Neural cell (in vitro differentiated cells): ENCODE data around the gene EXOC4. TPM values are rescaled to one million over a fixed set of nuclear protein-coding genes. Genes with fewer than 3 reads are reported as not detected.

ENCODE experiments used
- H2AFZ ChIP-seq: fragments of 200-600, 300-800 bp; sonication (generic), shearing (Covaris generic); 2 replicates; pipeline ENCODE4 v1.6.0; 2014; ENCODE audit warnings: low read depth, mild to moderate bottlenecking, antibody characterized with exemption, low read length, moderate library complexity
- H3F3A ChIP-seq: fragments of 200-600 bp; shearing (Covaris generic); 2 replicates; pipeline ENCODE4 v1.6.1; 2016; ENCODE audit warnings: mild to moderate bottlenecking, moderate library complexity, mixed read lengths, antibody characterized with exemption, low read length; ENCODE audit not compliant: insufficient read depth, poor library complexity, severe bottlenecking
- H3K27ac ChIP-seq: fragments of 200-600, 300-800 bp; sonication (generic), shearing (Covaris generic); 2 replicates; pipeline ENCODE4 v1.5.1; 2014; ENCODE audit warnings: mild to moderate bottlenecking, low read length, moderate library complexity
- H3K27me3 ChIP-seq: fragments of 300-800, 200-600 bp; sonication (generic), shearing (Covaris generic); 2 replicates; pipeline ENCODE4 v1.6.0; 2014; ENCODE audit warnings: mild to moderate bottlenecking, low read depth, low read length, moderate library complexity; ENCODE audit not compliant: insufficient read depth
- H3K36me3 ChIP-seq: fragments of 300-800, 200-600 bp; sonication (generic), shearing (Covaris generic); 2 replicates; pipeline ENCODE4 v1.5.1; 2014; ENCODE audit warnings: mild to moderate bottlenecking, antibody characterized with exemption, low read length, moderate library complexity; ENCODE audit not compliant: insufficient read depth
- H3K4me2 ChIP-seq: fragments of 300-800, 200-600 bp; sonication (generic), shearing (Covaris generic); 2 replicates; pipeline ENCODE4 v1.6.0; 2014; ENCODE audit warnings: mild to moderate bottlenecking, low read length
- H3K4me3 ChIP-seq: fragments of 300-800, 200-600 bp; sonication (generic), shearing (Covaris generic); 2 replicates; pipeline ENCODE4 v1.5.1; 2014; ENCODE audit warnings: mild to moderate bottlenecking, low read length, moderate library complexity
- H3K79me2 ChIP-seq: fragments of 200-600 bp; shearing (Covaris generic); replicated peaks from 2 replicates; pipeline ENCODE4 v1.6.0; 2014; ENCODE audit warnings: mild to moderate bottlenecking, low read length, moderate library complexity; ENCODE audit not compliant: insufficient read depth
- H3K9ac ChIP-seq: fragments of 300-800, 200-600 bp; sonication (generic), shearing (Covaris generic); 2 replicates; pipeline ENCODE4 v1.6.1; 2016; ENCODE audit warnings: mild to moderate bottlenecking, low read length, mixed read lengths
- H3K9me2 ChIP-seq: fragments of 200-600 bp; shearing (Covaris generic); 2 replicates; pipeline ENCODE4 v1.6.1; 2016; ENCODE audit warnings: mild to moderate bottlenecking, low read length, mixed read lengths; ENCODE audit not compliant: insufficient read depth
- H3K9me3 ChIP-seq: fragments of 200-600, 300-800 bp; sonication (generic), shearing (Covaris generic); 2 replicates; pipeline ENCODE4 v1.6.1; 2016; ENCODE audit warnings: mild to moderate bottlenecking, mixed run types, low read length, moderate library complexity, mixed read lengths
- H4K20me1 ChIP-seq: fragments of 200-600 bp; shearing (Covaris generic); 2 replicates; pipeline ENCODE4 v1.6.1; 2016; ENCODE audit warnings: mild to moderate bottlenecking, mixed run types; ENCODE audit not compliant: insufficient read depth
- EP300 ChIP-seq: fragments of 450-650 bp; conservative IDR thresholded peaks from 2 replicates; pipeline ENCODE4 v1.6.1; 2014; ENCODE audit warnings: antibody characterized with exemption, mild to moderate bottlenecking, moderate library complexity; ENCODE audit not compliant: poor library complexity, severe bottlenecking
- EZH2 ChIP-seq: fragments of 200-600, 300-800 bp; shearing (Covaris generic), sonication (generic); IDR thresholded peaks from 2 replicates; pipeline ENCODE4 v1.6.1; 2014; ENCODE audit warnings: antibody characterized with exemption, low read length, borderline replicate concordance, mild to moderate bottlenecking; ENCODE audit not compliant: insufficient read depth, poor library complexity, severe bottlenecking
- MXI1 ChIP-seq: fragments of 450-650 bp; conservative IDR thresholded peaks from 2 replicates; pipeline ENCODE4 v1.6.1; 2014; ENCODE audit warnings: antibody characterized with exemption, mild to moderate bottlenecking; ENCODE audit not compliant: poor library complexity, severe bottlenecking
- POLR2AphosphoS5 ChIP-seq: IDR thresholded peaks from 2 replicates; pipeline ENCODE4 v1.6.1; 2012
- RAD21 ChIP-seq: fragments of 450-650 bp; conservative IDR thresholded peaks from 2 replicates; pipeline ENCODE4 v1.6.1; 2014; ENCODE audit warnings: antibody characterized with exemption, mild to moderate bottlenecking, moderate library complexity
- REST ChIP-seq: IDR thresholded peaks from 2 replicates; pipeline ENCODE4 v1.6.1; 2012; ENCODE audit warnings: borderline replicate concordance
- SMC3 ChIP-seq: fragments of 450-650 bp; conservative IDR thresholded peaks from 2 replicates; pipeline ENCODE4 v1.6.1; 2014; ENCODE audit warnings: antibody characterized with exemption, mild to moderate bottlenecking, moderate library complexity; ENCODE audit not compliant: poor library complexity
- TAF1 ChIP-seq: IDR thresholded peaks from 2 replicates; pipeline ENCODE4 v1.6.1; 2012; ENCODE audit warnings: low read depth
- polyA plus RNA-seq: library from polyadenylated mRNA; depleted of rRNA; stranded (reverse); fragments of >200 nt; gene quantifications from 2 replicates; pipeline ENCODE4 v1.2.3, GENCODE V29; 2014
- TF ChIP-seq, protein P1 (sequence below): fragments of 450-650 bp; IDR thresholded peaks from 2 replicates; pipeline ENCODE4 v1.5.1; 2014; ENCODE audit warnings: antibody characterized with exemption, mild to moderate bottlenecking, moderate library complexity; ENCODE audit not compliant: poor library complexity, severe bottlenecking

EXOC4 gene
- polyA plus RNA-seq, 1 donor from 2014 or later, result 36.5 TPM

DNA sequence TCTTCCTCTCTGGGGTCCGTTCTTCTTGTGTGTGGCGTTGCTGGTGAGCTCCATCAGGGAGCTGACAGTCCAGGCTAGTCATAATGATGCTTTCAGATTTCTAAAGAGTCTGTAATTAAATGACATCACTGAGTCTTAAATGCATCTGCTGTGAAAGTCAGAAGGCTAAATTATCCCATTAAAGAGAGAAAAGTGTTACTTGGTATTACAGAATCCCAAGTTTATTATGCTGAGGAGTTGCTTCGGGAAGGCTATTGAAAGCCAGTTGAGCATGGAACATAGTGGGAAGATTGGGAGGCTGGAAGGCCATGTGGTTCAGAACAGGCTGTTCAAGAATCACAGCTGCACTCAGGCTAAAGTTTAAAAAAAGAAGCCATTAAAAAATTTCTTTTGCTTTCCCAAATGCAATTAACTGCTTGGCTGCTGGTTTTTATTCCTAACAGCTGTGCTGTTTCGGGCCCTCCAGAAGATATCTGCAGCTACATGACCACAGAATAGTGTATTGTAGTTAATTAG, 531.7 kb downstream of the EXOC4 start:
- no peaks in the 10 kb centered on the region for H3F3A ChIP-seq
- H3K4me3 ChIP-seq, result no peak overlapping the region
- no peaks in the 10 kb centered on the region for H3K9me2 ChIP-seq
- no peaks in the 10 kb centered on the region for H3K9me3 ChIP-seq
- no peaks in the 10 kb centered on the region for H3K79me2 ChIP-seq
- no peak overlapping the region for H2AFZ ChIP-seq
- H4K20me1 ChIP-seq, result no peaks in the 10 kb centered on the region
- no peak overlapping the region for H3K9ac ChIP-seq
- no peaks in the 10 kb centered on the region for H3K27me3 ChIP-seq
- TF ChIP-seq SMC3 (no peak), EP300 (peak; percentile 12)
- H3K4me2 ChIP-seq, result no peak overlapping the region
- no peaks in the 10 kb centered on the region for H3K36me3 ChIP-seq
- H3K27ac ChIP-seq, result no peak overlapping the region

GRCh38 chr7:133786401-133786937, 533.6 kb downstream of the EXOC4 start:
- Histone ChIP-seq H3K27me3 (no peaks in the 10 kb centered on the region), H3F3A (no peaks in the 10 kb centered on the region), H3K9ac (no peak overlapping the region), H2AFZ (no peak overlapping the region), H3K9me2 (no peaks in the 10 kb centered on the region), H3K4me3 (no peak overlapping the region), H3K79me2 (no peaks in the 10 kb centered on the region), H3K36me3 (no peaks in the 10 kb centered on the region), H3K9me3 (no peaks in the 10 kb centered on the region), H3K27ac (no peak overlapping the region), H4K20me1 (no peaks in the 10 kb centered on the region), H3K4me2 (no peak overlapping the region)
- TF ChIP-seq SMC3 (no peak), REST (no peak), EP300 (no peak), MXI1 (no peak), POLR2AphosphoS5 (no peak), TAF1 (no peak), EZH2 (no peak)

DNA sequence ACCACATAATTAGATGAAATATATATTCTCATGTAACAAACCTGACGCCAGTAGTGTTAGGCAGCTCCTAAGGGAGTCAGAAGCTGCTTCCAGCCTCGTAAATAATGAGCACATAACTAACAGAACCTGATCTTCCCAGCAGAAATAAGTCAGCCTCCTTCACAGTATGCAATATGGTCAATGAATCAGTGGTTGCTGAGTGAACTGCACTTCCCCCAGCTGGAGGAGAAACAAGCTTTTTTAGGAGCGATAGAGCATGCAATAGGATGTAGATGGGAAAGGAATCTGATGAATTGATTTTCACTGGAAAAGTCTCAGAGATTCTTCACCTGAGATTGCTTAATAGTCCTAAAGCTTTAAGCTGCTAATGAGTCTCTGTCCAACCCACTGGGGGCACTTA, 537.1 kb downstream of the EXOC4 start:
- H3K27me3 ChIP-seq, result no peaks in the 10 kb centered on the region
- H3K9me3 ChIP-seq, result no peaks in the 10 kb centered on the region

More for the DNA sequence above, 537.1 kb downstream of the EXOC4 start:
- Histone ChIP-seq H4K20me1 (no peaks in the 10 kb centered on the region), H3K27ac (no peak overlapping the region), H3K79me2 (no peaks in the 10 kb centered on the region), H3K4me2 (no peak overlapping the region), H3K9ac (no peak overlapping the region), H3F3A (no peaks in the 10 kb centered on the region), H3K9me2 (no peaks in the 10 kb centered on the region), H3K36me3 (no peaks in the 10 kb centered on the region), H2AFZ (no peak overlapping the region), H3K4me3 (no peak overlapping the region)
- TF ChIP-seq TAF1 (no peak), EP300 (no peak), POLR2AphosphoS5 (no peak), MXI1 (no peak), RAD21 (no peak), EZH2 (no peak), SMC3 (no peak), REST (no peak)
- TF ChIP-seq, protein P1, sequence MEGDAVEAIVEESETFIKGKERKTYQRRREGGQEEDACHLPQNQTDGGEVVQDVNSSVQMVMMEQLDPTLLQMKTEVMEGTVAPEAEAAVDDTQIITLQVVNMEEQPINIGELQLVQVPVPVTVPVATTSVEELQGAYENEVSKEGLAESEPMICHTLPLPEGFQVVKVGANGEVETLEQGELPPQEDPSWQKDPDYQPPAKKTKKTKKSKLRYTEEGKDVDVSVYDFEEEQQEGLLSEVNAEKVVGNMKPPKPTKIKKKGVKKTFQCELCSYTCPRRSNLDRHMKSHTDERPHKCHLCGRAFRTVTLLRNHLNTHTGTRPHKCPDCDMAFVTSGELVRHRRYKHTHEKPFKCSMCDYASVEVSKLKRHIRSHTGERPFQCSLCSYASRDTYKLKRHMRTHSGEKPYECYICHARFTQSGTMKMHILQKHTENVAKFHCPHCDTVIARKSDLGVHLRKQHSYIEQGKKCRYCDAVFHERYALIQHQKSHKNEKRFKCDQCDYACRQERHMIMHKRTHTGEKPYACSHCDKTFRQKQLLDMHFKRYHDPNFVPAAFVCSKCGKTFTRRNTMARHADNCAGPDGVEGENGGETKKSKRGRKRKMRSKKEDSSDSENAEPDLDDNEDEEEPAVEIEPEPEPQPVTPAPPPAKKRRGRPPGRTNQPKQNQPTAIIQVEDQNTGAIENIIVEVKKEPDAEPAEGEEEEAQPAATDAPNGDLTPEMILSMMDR, result no peak
